ENCODE results near the gene BLACAT1. TPM values are rescaled to one million over a fixed set of nuclear protein-coding genes. Genes with fewer than 3 reads are reported as not detected.

Gene BLACAT1
- total and polyA plus RNA-seq, 2 of the 8 experiments (the other 6 are each of a cell fraction or from before 2014, with no cell fraction given) = 3.5 to 10.5 TPM

- no peak overlapping the region for H2BK12ac ChIP-seq (ENCODE audit: low read depth, low read length)
- H3K27me3 ChIP-seq (replicated peaks in 1 of 4; ENCODE audit: control insufficient read depth in 3 of 4, extremely low read depth in 1 of 4, insufficient read depth in 3 of 4, low read length in 3 of 4) = peaks cover 0 to 7% (median 0%) of the 10 kb centered on the region in 4 experiments; a peak in 3 of 7 replicates
- 87% methylated on average over 3 of the region's 3 CpGs; no CpG with 5 or more reads in 1 of the 2 experiments for WGBS, 2 experiments (ENCODE audit: extremely low coverage in 1 of 2, insufficient coverage in 1 of 2, insufficient read length in 1 of 2, insufficient replicate concordance in 2 of 2, low coverage in 1 of 2, low lambda C conversion rate in 2 of 2, missing lambda C conversion rate in 1 of 2)
- H2BK5ac ChIP-seq (ENCODE audit: low read depth, low read length) = no peak overlapping the region
- H3K36me3 ChIP-seq (ENCODE audit: control insufficient read depth in 2 of 4, insufficient read depth in 4 of 4, low read length in 3 of 4) = peaks cover 0 to 7% (median 1%) of the 10 kb centered on the region in 4 experiments; a peak in 1 of 8 replicates
- no peak for TF ChIP-seq KDM1A (IDR thresholded peaks at IDR 0.05; ENCODE audit: borderline replicate concordance, low read length)
- no peak for TF ChIP-seq CBX8 (IDR thresholded peaks at IDR 0.05; ENCODE audit: borderline replicate concordance, low read depth, low read length)
- TF ChIP-seq E2F6 (IDR thresholded peaks at IDR 0.05) = no peak
- TF ChIP-seq TAF1 (IDR thresholded peaks at IDR 0.05; ENCODE audit: low read depth, low read length) = no peak
- TF ChIP-seq NRF1 (IDR thresholded peaks at IDR 0.05; ENCODE audit: low read depth, low read length) = no peak
- TF ChIP-seq EP300 (IDR thresholded peaks at IDR 0.05; ENCODE audit: borderline replicate concordance in 1 of 2, low read depth in 2 of 2, low read length in 2 of 2) = no peak
- TF ChIP-seq YY1 (IDR thresholded peaks at IDR 0.05; ENCODE audit: low read depth, low read length) = no peak
- no peak for TF ChIP-seq TAF7 (optimal IDR thresholded peaks at IDR 0.05; ENCODE audit: borderline replicate concordance, low read depth, low read length)
- no peak for TF ChIP-seq ATF3 (IDR thresholded peaks at IDR 0.05; ENCODE audit: insufficient read depth, low read depth, low read length)
- TF ChIP-seq SAP30 (IDR thresholded peaks at IDR 0.05; ENCODE audit: insufficient read depth, insufficient replicate concordance, low read length) = no peak
- no peak overlapping the region for H4K91ac ChIP-seq (replicated peaks; ENCODE audit: insufficient read length, low read length)
- no peak overlapping the region for H3K23ac ChIP-seq (ENCODE audit: insufficient read length)
- POLR2A ChIA-PET (ENCODE audit: partially characterized antibody) = interaction anchor here (1.1 to 7.7 kb wide), 3 partner anchors 10 to 30 kb away, joined by 3 to 220 read pairs (median 8); no protein-coding TSS in a partner anchor
- H2BK120ac ChIP-seq (replicated peaks; ENCODE audit: low read depth, low read length) = no peak overlapping the region
- H4K20me1 ChIP-seq (replicated peaks in 1 of 2; ENCODE audit: control insufficient read depth in 1 of 2, insufficient read depth in 2 of 2, low read length in 2 of 2) = peaks cover 0 to 9% of the 10 kb centered on the region in 2 experiments
- no peak overlapping the region for H4K5ac ChIP-seq (ENCODE audit: insufficient read length, low read depth, low read length)
- no peak overlapping the region for H3K27ac ChIP-seq (ENCODE audit: low read depth, low read length)
- no peak overlapping the region for H2BK15ac ChIP-seq (ENCODE audit: low read length)
- H3K4me2 ChIP-seq (ENCODE audit: insufficient read depth in 1 of 2, low read depth in 2 of 2, low read length in 2 of 2) = no peak overlapping the region; a peak in 1 of 4 replicates
- no peak overlapping the region for H3K9ac ChIP-seq (replicated peaks in 1 of 4; ENCODE audit: extremely low read depth in 1 of 4, low read depth in 3 of 4, low read length in 3 of 4)
- H3K4me3 ChIP-seq (ENCODE audit: extremely low read depth in 1 of 4, insufficient read depth in 2 of 4, low read depth in 3 of 4, low read length in 4 of 4) = no peak overlapping the region
- H4K8ac ChIP-seq (ENCODE audit: extremely low read depth, insufficient read depth, low read length) = no peak overlapping the region
- peaks cover 0 to 11% of the 10 kb centered on the region in 2 experiments; a peak in 2 of 4 replicates for H3K79me2 ChIP-seq (ENCODE audit: control insufficient read depth in 1 of 2, insufficient read depth in 2 of 2, low read length in 2 of 2)
- H3K56ac ChIP-seq (replicated peaks; ENCODE audit: insufficient read length, low read depth, low read length) = no peak overlapping the region
- peaks cover 19% of the 10 kb centered on the region for H3K23me2 ChIP-seq (ENCODE audit: low read depth, low read length)
- no peak overlapping the region; the same call in 1 of the 2 replicates for H3K18ac ChIP-seq (ENCODE audit: extremely low read depth, low read length)
- DNase-seq (ENCODE audit: low read depth in 1 of 2, low spot score in 2 of 2) (no peak), FAIRE-seq (no peak)
- H3K9me3 ChIP-seq (ENCODE audit: insufficient read depth in 2 of 2, low read depth in 1 of 2, low read length in 1 of 2) = no peaks in the 10 kb centered on the region
- CTCF ChIA-PET (ENCODE audit: partially characterized antibody) = interaction anchor here (1.2 to 30.2 kb wide), 6 partner anchors 10 to 135 kb away, joined by 4 to 767 read pairs (median 106); partner anchors contain the start of gene LEMD1
- H3K79me1 ChIP-seq (ENCODE audit: low read depth, low read length) = peaks cover 3% of the 10 kb centered on the region; the same call in 1 of the 2 replicates
- H3K14ac ChIP-seq (ENCODE audit: insufficient read length) = no peak overlapping the region
- no peak overlapping the region for H3K4ac ChIP-seq (replicated peaks; ENCODE audit: insufficient read length, low read depth, low read length)
- H2AFZ ChIP-seq (ENCODE audit: low read length) = no peak overlapping the region
- H3K4me1 ChIP-seq (replicated peaks in 1 of 4; ENCODE audit: control insufficient read depth in 3 of 4, insufficient read depth in 4 of 4, low read length in 3 of 4) = peaks cover 32 to 67% (median 38%) of the 10 kb centered on the region in 4 experiments
- no peak overlapping the region for H2AK5ac ChIP-seq (ENCODE audit: low read depth, low read length)
- no peak overlapping the region for H2BK20ac ChIP-seq (ENCODE audit: low read length)
Measured at GRCh38 chr1:205453466-205453865, 2.4 kb downstream of the BLACAT1 start.
